Measurements from ENCODE around the gene CDNF.

- TF ChIP-seq CTCF (IDR thresholded peaks at IDR 0.05; ENCODE audit: low read depth, low read length), result no peak
- TF ChIP-seq POLR2A (IDR thresholded peaks at IDR 0.05; ENCODE audit: extremely low read depth, insufficient read length), result no peak
- TF ChIP-seq MAX (IDR thresholded peaks at IDR 0.05; ENCODE audit: low read depth, low read length), result no peak
- no peak for TF ChIP-seq MYC (IDR thresholded peaks at IDR 0.05; ENCODE audit: low read depth, low read length)
These were observed 7.1 kb upstream of the CDNF start for GRCh38 chr10:14844948-14845347.
